GM12878 (cell line): ENCODE data around the gene ING1. TPM values are rescaled to one million over a fixed set of nuclear protein-coding genes. Genes with fewer than 3 reads are reported as not detected.

Source experiments
- ATAC-seq: fragments of 200-7000 bp; cut with Tn5 transposase; 3 replicates; pipeline ENCODE4 v1.9.1; 2020; ENCODE audit warnings: mild to moderate bottlenecking, moderate library complexity
- BruUV-seq: library from RNA; stranded (reverse); fragments of 400-500 nt; replicated peaks from 2 replicates; lab custom pipeline; 2021; lab: Mats Ljungman, UMichigan
- CTCF ChIA-PET: fragments of 300-600 bp; sonication (Branson Sonifier 250); formaldehyde crosslinking; extraction: SDS; loops from one replicate; lab custom pipeline; 2021; ENCODE audit warnings: inconsistent platforms; lab: Yijun Ruan, JAX
- POLR2A ChIA-PET: fragments of 350-600 bp; formaldehyde crosslinking; extraction: SDS; loops from one replicate; lab custom pipeline; 2021; ENCODE audit warnings: inconsistent platforms; lab: Charles Lee
- RAD21 ChIA-PET: fragments of 300-600 bp; sonication (Branson Sonifier 250); formaldehyde crosslinking; loops from one replicate; lab custom pipeline; 2023; ENCODE audit warnings: antibody characterized with exemption; ENCODE audit not compliant: unreplicated experiment; lab: Charles Lee
- SMC1A ChIA-PET: fragments of 300-600 bp; sonication (Branson Sonifier 250); formaldehyde crosslinking; loops from one replicate; lab custom pipeline; 2023; ENCODE audit not compliant: unreplicated experiment, uncharacterized antibody; lab: Charles Lee
- DNase-seq: peaks from one replicate; pipeline ENCODE4 v3.0.0-alpha.2; 2011; ENCODE audit warnings: low read depth, low spot score
- FAIRE-seq: peaks from 3 replicates; lab custom pipeline; 2011; peaks lifted over from hg19 to GRCh38; lab: Jason Lieb, UNC
- H2AFZ ChIP-seq: 2 replicates; pipeline ENCODE4 v1.6.0; 2011; ENCODE audit warnings: low read depth, low read length, control low read depth; ENCODE audit not compliant: control insufficient read depth
- H3K27ac ChIP-seq: 2 replicates; pipeline ENCODE4 v1.5.1; 2011; ENCODE audit warnings: control low read depth; ENCODE audit not compliant: control insufficient read depth, insufficient read depth
- H3K27me3 ChIP-seq, 2 experiments: replicated peaks in 1 of 2; 2 replicates each; pipeline versions ENCODE4 v1.6.0 to v1.6.1; 2011; ENCODE audit warnings: low read length in 1 of 2; ENCODE audit not compliant: control insufficient read depth in 2 of 2, insufficient read depth in 2 of 2
- H3K36me3 ChIP-seq, 2 experiments: 2 replicates each; pipeline ENCODE4 v1.5.1; 2011; ENCODE audit warnings: low read length in 1 of 2; ENCODE audit not compliant: control insufficient read depth in 2 of 2, insufficient read depth in 2 of 2
- H3K4me1 ChIP-seq: 2 replicates; pipeline ENCODE4 v1.6.1; 2011; ENCODE audit warnings: mild to moderate bottlenecking, low read length, moderate library complexity, mixed read lengths; ENCODE audit not compliant: control insufficient read depth, insufficient read depth
- H3K4me2 ChIP-seq: 2 replicates; pipeline ENCODE4 v1.6.0; 2011; ENCODE audit warnings: control low read depth; ENCODE audit not compliant: control insufficient read depth, insufficient read depth
- H3K4me3 ChIP-seq: fragments of 200-600 bp; sonication (generic); 2 replicates; pipeline ENCODE4 v1.5.1; 2016
- H3K79me2 ChIP-seq: 2 replicates; pipeline ENCODE4 v1.6.0; 2011; ENCODE audit warnings: low read length; ENCODE audit not compliant: control insufficient read depth, insufficient read depth
- H3K9ac ChIP-seq: 2 replicates; pipeline ENCODE4 v1.8.0; 2011; ENCODE audit warnings: low read length, control low read depth, mixed read lengths; ENCODE audit not compliant: control insufficient read depth, insufficient read depth
- H3K9me3 ChIP-seq: replicated peaks from 3 replicates; pipeline ENCODE4 v1.5.1; 2011; ENCODE audit warnings: mild to moderate bottlenecking, low read length; ENCODE audit not compliant: control insufficient read depth, insufficient read depth
- H4K20me1 ChIP-seq: 2 replicates; pipeline ENCODE4 v1.6.0; 2011; ENCODE audit not compliant: control insufficient read depth, insufficient read depth
- ASH2L ChIP-seq: fragments of 300-600, 200-600 bp; sonication (generic); IDR thresholded peaks from 2 replicates; pipeline ENCODE4 v1.6.1; 2017; ENCODE audit warnings: low read depth, mild to moderate bottlenecking, borderline replicate concordance
- EED ChIP-seq: sonication (generic); IDR thresholded peaks from 2 replicates; pipeline ENCODE4 v1.6.1; 2016; ENCODE audit warnings: antibody characterized with exemption, low read depth
- ETV6 ChIP-seq, 2 experiments: fragments of 450-650 bp in 1 of 2; IDR thresholded peaks in 1 of 2; conservative IDR thresholded peaks in 1 of 2; 2 replicates each; pipeline ENCODE4 v1.6.1; 2014; ENCODE audit warnings: antibody characterized with exemption in 1 of 2, borderline replicate concordance in 1 of 2, low read depth in 1 of 2, mild to moderate bottlenecking in 1 of 2, moderate library complexity in 1 of 2
- FOS ChIP-seq: IDR thresholded peaks from 3 replicates; pipeline ENCODE4 v1.6.1; 2011; ENCODE audit warnings: borderline replicate concordance; ENCODE audit not compliant: insufficient read length; ENCODE audit errors: extremely low read depth
- HDGF ChIP-seq: fragments of 450-650 bp; IDR thresholded peaks from 2 replicates; pipeline ENCODE4 v1.6.1; 2016; ENCODE audit warnings: antibody characterized with exemption
- POLR2AphosphoS2 ChIP-seq: IDR thresholded peaks from 2 replicates; pipeline ENCODE4 v1.6.1; 2011; ENCODE audit warnings: low read depth, mild to moderate bottlenecking, low read length, improper control_type of control experiment, moderate library complexity
- RELA ChIP-seq: fragments of 450-650 bp; IDR thresholded peaks from 2 replicates; pipeline ENCODE4 v1.8.0; 2014; ENCODE audit warnings: borderline replicate concordance; ENCODE audit not compliant: partially characterized antibody
- YY1 ChIP-seq: IDR thresholded peaks from 2 replicates; pipeline ENCODE4 v1.6.1; 2011; ENCODE audit warnings: low read depth, mild to moderate bottlenecking, low read length
- ZNF274 ChIP-seq: IDR thresholded peaks from one replicate; pipeline ENCODE4 v1.8.0; 2011; ENCODE audit not compliant: insufficient read length, insufficient read depth
- WGBS: methylation state at CpG from one replicate; pipeline ENCODE4 v1.1.6; 2016; ENCODE audit warnings: low lambda C conversion rate; ENCODE audit not compliant: insufficient replicate concordance, insufficient coverage; ENCODE audit errors: missing lambda C conversion rate; 5-methylcytosine and 5-hydroxymethylcytosine counted together
- in situ Hi-C: fragments of 300-500 bp; cut with MboI; formaldehyde crosslinking; loops from 9 replicates; pipeline ENCODE4 v1.14.3; 2018; ENCODE audit warnings: mixed read lengths
- intact Hi-C: fragments of 100-400 bp; cut with micrococcal nuclease; formaldehyde crosslinking; loops from one replicate; pipeline ENCODE4 v1.14.2; 2022; ENCODE audit not compliant: unreplicated experiment
- polyA plus RNA-seq, 11 experiments: library from polyadenylated mRNA; depleted of rRNA in 4 of 11; unstranded in 6 of 11; stranded (reverse) in 5 of 11; fragments of >200 nt; fragmentation: Nextera tagmentation in 4 of 11; fragmentation: Illumina TruSeq in 1 of 11; extraction: Ambion mirVana in 4 of 11; extraction: Trizol in 1 of 11; gene quantifications; 1 replicate in 1 of 11; 2 replicates in 10 of 11; pipeline versions ENCODE4 v1.2.1 to v1.2.3, GENCODE V29; 2011 to 2016; ENCODE audit warnings: inconsistent platforms in 2 of 11, missing spikeins in 2 of 11, low read depth in 1 of 11
- total RNA-seq, 4 experiments: library from RNA; depleted of rRNA in 3 of 4; stranded (reverse); fragments of >200 nt in 3 of 4; fragmentation: Illumina TruSeq in 1 of 4; extraction: Trizol in 1 of 4; gene quantifications; 2 replicates each; pipeline versions ENCODE4 v1.2.1 to v1.2.3, GENCODE V29; 2013 to 2021
- TF ChIP-seq, protein P1 (sequence below): fragments of 450-650 bp; IDR thresholded peaks from 2 replicates; pipeline ENCODE4 v1.6.1; 2016; ENCODE audit warnings: mild to moderate bottlenecking
- TF ChIP-seq, protein P2 (sequence below): IDR thresholded peaks from 2 replicates; pipeline ENCODE4 v1.6.1; 2011; ENCODE audit warnings: low read depth, mild to moderate bottlenecking, low read length, moderate library complexity, borderline replicate concordance; ENCODE audit errors: extremely low read depth

ING1 gene
- total and polyA plus RNA-seq, 10 of the 15 experiments (the other 5 are each of a cell fraction or from before 2014, with no cell fraction given), result 1.3 to 20.4 (median 13.1) TPM

DNA sequence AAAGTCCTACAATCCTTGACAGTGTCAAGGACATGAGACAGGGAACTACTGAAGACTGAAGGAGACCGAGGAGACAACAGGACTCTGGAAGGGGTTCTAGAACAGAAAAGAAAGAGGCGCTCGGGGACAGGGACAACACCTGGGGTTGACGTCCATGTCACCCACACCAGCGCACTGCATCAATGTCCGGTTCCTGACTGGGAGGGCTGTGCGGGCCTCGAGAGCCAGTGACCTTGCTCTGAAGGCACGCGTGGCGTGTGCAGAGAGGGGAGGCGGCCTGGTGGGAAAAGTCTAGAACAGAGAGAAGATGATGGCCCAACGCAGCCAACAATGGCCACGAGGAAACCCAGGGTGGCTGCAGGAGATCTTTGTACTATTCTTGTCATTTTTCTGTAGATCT lies 13.3 kb upstream of the ING1 start:
- in situ Hi-C loops, result no loop called here
- WGBS, result 97% methylated on average over 14 of the region's 14 CpGs
- FAIRE-seq (no peak), ATAC-seq (no peak), DNase-seq (no peak)
- H3K9me3 ChIP-seq, result no peaks in the 10 kb centered on the region
- no TSS peak for BruUV-seq
- no peak overlapping the region for H3K27ac ChIP-seq
- POLR2A ChIA-PET, result no interaction called here
- no peaks in the 10 kb centered on the region for H3K27me3 ChIP-seq
- SMC1A ChIA-PET, result no interaction called here
- no peak overlapping the region for H3K4me3 ChIP-seq
- TF ChIP-seq, protein P1, sequence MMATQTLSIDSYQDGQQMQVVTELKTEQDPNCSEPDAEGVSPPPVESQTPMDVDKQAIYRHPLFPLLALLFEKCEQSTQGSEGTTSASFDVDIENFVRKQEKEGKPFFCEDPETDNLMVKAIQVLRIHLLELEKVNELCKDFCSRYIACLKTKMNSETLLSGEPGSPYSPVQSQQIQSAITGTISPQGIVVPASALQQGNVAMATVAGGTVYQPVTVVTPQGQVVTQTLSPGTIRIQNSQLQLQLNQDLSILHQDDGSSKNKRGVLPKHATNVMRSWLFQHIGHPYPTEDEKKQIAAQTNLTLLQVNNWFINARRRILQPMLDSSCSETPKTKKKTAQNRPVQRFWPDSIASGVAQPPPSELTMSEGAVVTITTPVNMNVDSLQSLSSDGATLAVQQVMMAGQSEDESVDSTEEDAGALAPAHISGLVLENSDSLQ, result no peak
- H3K36me3 ChIP-seq, result peaks cover 9 to 31% of the 10 kb centered on the region in 2 experiments
- H3K4me2 ChIP-seq, result no peak overlapping the region
- peaks cover 19% of the 10 kb centered on the region for H3K79me2 ChIP-seq
- RAD21 ChIA-PET, result no interaction called here
- no peak overlapping the region for H2AFZ ChIP-seq
- H3K4me1 ChIP-seq, result peaks cover 14% of the 10 kb centered on the region
- CTCF ChIA-PET, result no interaction called here
- H3K9ac ChIP-seq, result no peak overlapping the region
- no peaks in the 10 kb centered on the region for H4K20me1 ChIP-seq
- intact Hi-C loops, result no loop called here

DNA sequence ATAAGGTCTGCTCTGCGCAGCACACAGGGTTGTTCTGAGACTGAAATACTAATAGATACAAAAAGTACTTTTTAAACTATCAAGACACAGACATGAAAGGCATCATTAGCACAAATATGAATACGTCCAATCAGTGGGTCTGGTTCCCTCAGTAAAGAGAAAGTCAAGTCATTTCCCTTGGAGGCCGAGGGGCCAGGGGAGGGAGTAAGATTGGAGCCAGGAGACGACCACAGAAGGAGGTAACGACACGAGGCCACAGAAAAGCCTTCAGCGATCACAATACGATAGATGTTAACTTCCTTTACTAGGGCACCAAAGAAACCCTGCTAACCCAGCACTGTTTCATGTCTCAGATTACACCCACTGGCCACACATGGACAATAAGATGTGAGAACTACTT lies 12.9 kb upstream of the ING1 start:
- ChIA-PET CTCF (no interaction called here), POLR2A (no interaction called here), RAD21 (no interaction called here), SMC1A (no interaction called here)
- Histone ChIP-seq H3K4me3 (no peak overlapping the region), H3K9me3 (no peaks in the 10 kb centered on the region), H2AFZ (no peak overlapping the region), H3K4me1 (peaks cover 14% of the 10 kb centered on the region), H3K36me3 (peaks cover 9 to 31% of the 10 kb centered on the region in 2 experiments), H3K4me2 (no peak overlapping the region), H3K27ac (no peak overlapping the region), H3K79me2 (peaks cover 24% of the 10 kb centered on the region), H3K27me3 (no peaks in the 10 kb centered on the region), H3K9ac (no peak overlapping the region), H4K20me1 (no peaks in the 10 kb centered on the region)
- ATAC-seq (no peak), DNase-seq (no peak), FAIRE-seq (no peak)
- in situ Hi-C loops (no loop called here), intact Hi-C loops (no loop called here)
- 74% methylated on average over 8 of the region's 8 CpGs for WGBS
- no TSS peak for BruUV-seq
- TF ChIP-seq RELA (no peak), EED (no peak), YY1 (no peak), FOS (no peak), HDGF (no peak), ASH2L (no peak), ZNF274 (no peak), POLR2AphosphoS2 (no peak), ETV6 (conservative IDR thresholded peaks at IDR 0.05 in 1 of 2, IDR thresholded peaks at IDR 0.05 in 1 of 2; ENCODE audit: borderline replicate concordance in 1 of 2, low read depth in 1 of 2) (no peak)
- TF ChIP-seq, protein P2, sequence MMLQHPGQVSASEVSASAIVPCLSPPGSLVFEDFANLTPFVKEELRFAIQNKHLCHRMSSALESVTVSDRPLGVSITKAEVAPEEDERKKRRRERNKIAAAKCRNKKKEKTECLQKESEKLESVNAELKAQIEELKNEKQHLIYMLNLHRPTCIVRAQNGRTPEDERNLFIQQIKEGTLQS, result no peak
